ENCODE data around the gene KLRC2. TPM values are rescaled to one million over a fixed set of nuclear protein-coding genes. Genes with fewer than 3 reads are reported as not detected.
"Not testable (repeated sequence)": the region's sequence is repeated elsewhere in the genome, so short reads cannot be mapped to it uniquely, and the experiment has no call there.

The KLRC2 gene
- total RNA-seq (ENCODE audit: low replicate concordance), result not detected in 2 replicates

DNA sequence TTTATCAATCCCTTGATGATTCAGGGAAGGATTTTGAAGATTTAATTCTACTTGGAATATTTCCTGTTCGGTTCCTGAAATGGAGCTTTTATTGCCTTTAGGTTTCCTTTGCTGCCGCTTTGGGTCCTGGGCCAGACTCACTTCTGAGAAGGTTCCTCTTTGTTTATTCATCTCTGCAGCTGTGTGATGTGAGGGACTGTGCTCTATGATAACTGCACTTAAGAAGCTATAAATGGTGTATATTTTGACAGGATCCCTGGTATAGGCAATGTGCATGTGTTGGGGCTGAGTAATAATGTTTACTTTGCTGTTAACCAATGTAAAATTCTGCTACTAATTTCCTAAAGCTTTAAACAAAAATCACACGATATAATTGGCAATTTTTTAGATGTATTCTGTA lies at the start of gene KLRC2:
Gene KLRC2 (minus strand): TSS at position 195 of the 400 bp plus-strand sequence. CDS start 24 bp downstream, at position 171.
- not testable (repeated sequence) for DNase-seq (ENCODE audit: low read depth); H3K4me3 ChIP-seq (ENCODE audit: low read depth, low read length)

GRCh38 chr12:10481901-10482300 lies 46.1 kb upstream of the KLRC2 start:
- not testable (repeated sequence) for DNase-seq (ENCODE audit: low read depth); H3K4me3 ChIP-seq (ENCODE audit: low read depth, low read length)

DNA sequence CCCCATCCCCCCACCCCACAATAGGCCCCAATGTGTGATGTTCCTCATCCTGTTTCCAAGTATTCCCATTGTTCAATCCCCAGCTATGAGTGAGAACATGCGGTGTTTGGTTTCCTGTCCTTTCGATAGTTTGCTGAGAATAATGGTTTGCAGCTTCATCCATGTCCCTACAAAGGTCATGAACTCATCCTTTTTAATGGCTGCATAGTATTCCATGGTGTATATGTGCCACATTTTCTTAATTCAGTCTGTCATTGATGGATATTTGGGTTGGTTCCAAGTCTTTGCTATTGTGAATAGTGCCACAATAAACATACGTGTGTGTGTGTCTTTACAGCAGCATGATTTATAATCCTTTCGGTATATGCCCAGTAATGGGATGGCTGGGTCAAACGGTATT lies 37.0 kb upstream of the KLRC2 start:
- DNase-seq (ENCODE audit: low read depth); H3K4me3 ChIP-seq (ENCODE audit: low read depth, low read length): not testable (repeated sequence)

DNA sequence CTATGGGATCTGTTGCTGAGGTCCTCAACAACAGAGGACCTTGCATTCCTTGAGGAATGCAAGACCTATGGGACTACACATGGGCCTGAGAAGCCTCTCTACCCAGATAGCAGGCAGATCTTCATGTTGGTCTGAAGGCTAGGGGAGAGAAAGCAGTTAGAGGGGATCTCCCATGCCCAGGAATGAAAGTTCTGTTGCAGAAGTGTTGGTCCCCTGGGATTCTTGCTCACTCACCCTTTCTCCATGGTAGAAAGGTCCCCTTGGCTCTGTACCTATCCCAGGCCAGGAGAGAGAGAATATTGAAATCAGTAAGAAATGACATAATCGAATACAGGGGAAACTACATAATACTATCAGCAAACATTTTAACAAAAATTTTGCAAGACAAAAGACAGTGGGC lies 33.9 kb upstream of the KLRC2 start:
- no peak for TF ChIP-seq CTCF (IDR thresholded peaks at IDR 0.05; ENCODE audit: insufficient read depth, low read length)
- no peak overlapping the region for H3K4me3 ChIP-seq (ENCODE audit: low read depth, low read length)
- DNase-seq (ENCODE audit: low read depth), result no peak

- no peak for DNase-seq (ENCODE audit: low read depth)
- no peak for TF ChIP-seq CTCF (IDR thresholded peaks at IDR 0.05; ENCODE audit: insufficient read depth, low read length)
- H3K4me3 ChIP-seq (ENCODE audit: low read depth, low read length), result no peak overlapping the region
Measured at GRCh38 chr12:10466311-10466710, 30.5 kb upstream of the KLRC2 start.

DNA sequence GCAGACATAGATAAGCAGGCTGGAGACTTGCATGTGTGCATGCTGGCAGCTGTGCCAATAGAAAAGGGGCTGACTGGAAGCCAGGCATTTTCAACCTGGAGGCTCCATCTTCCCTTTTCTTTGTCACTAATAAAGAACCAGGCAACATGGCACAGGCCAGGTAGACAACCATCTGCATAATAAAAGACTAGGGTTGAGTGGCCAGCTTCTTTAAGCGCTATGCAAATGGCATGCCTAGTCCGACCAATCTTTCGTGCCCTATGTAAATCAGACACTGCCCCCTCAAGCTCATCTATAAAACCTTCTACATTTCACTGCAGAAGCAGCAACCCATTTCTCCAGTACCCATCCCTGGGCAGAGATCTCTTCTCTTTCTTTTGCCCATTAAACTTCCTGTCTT lies 21.9 kb upstream of the KLRC2 start:
- no peak for DNase-seq (ENCODE audit: low read depth)
- H3K4me3 ChIP-seq (ENCODE audit: low read depth, low read length), result no peak overlapping the region
- no peak for TF ChIP-seq CTCF (IDR thresholded peaks at IDR 0.05; ENCODE audit: insufficient read depth, low read length)

- DNase-seq (ENCODE audit: low read depth), result no peak
- no peak overlapping the region for H3K4me3 ChIP-seq (ENCODE audit: low read depth, low read length)
- no peak for TF ChIP-seq CTCF (IDR thresholded peaks at IDR 0.05; ENCODE audit: insufficient read depth, low read length)
Measured at GRCh38 chr12:10456856-10457255, 21.0 kb upstream of the KLRC2 start.

GRCh38 chr12:10455766-10456165 lies 20.0 kb upstream of the KLRC2 start:
- TF ChIP-seq CTCF (IDR thresholded peaks at IDR 0.05; ENCODE audit: insufficient read depth, low read length), result no peak
- no peak for DNase-seq (ENCODE audit: low read depth)
- no peak overlapping the region for H3K4me3 ChIP-seq (ENCODE audit: low read depth, low read length)

- no peak for TF ChIP-seq CTCF (IDR thresholded peaks at IDR 0.05; ENCODE audit: insufficient read depth, low read length)
- H3K4me3 ChIP-seq (ENCODE audit: low read depth, low read length), result no peak overlapping the region
- DNase-seq (ENCODE audit: low read depth), result no peak
Measured at GRCh38 chr12:10454531-10454930, 18.7 kb upstream of the KLRC2 start.
